ENCODE results near the gene KCND2. TPM values are rescaled to one million over a fixed set of nuclear protein-coding genes. Genes with fewer than 3 reads are reported as not detected.
"Not testable (repeated sequence)": the region's sequence is repeated elsewhere in the genome, so short reads cannot be mapped to it uniquely, and the experiment has no call there.

The KCND2 gene
- total RNA-seq, 1 experiment from 2014 or later: 0.72 TPM

DNA sequence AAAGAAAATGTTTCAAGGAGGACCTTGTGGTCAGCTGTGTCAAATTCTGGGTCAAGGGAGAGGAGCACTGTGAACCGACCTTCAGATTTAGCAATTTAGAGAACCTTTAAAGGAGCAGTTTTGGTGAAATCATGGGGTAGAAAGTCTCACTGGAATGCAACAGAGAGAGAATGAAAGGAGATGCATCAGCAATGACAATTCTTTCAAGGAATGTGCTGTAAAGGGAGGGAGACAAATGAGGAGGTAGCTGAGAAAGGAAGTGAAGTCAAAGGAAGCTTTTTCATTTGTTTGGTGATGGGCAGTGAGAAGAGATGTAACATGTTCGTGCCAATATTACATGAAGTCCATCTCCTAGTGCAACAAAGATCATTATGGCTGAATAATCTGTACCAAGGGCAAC, 418.9 kb downstream of the KCND2 start:
- H3K4me3 ChIP-seq: no peak overlapping the region
- ChIA-PET POLR2A (ENCODE audit: unreplicated experiment) (no interaction called here), CTCF (no interaction called here)
- no peaks in the 10 kb centered on the region for H3K27me3 ChIP-seq (ENCODE audit: insufficient read depth, low read depth)
- no peaks in the 10 kb centered on the region for H3F3A ChIP-seq (ENCODE audit: insufficient read depth, low read depth)
- no peaks in the 10 kb centered on the region for H3K4me1 ChIP-seq (replicated peaks; ENCODE audit: insufficient read depth)
- 0 out of 2 replicates have a peak overlapping the region, but pooled peaks have one; percentile 57 for H2AFZ ChIP-seq
- H3K4me2 ChIP-seq: no peak overlapping the region
- no peak for TF ChIP-seq EZH2 (IDR thresholded peaks at IDR 0.05; ENCODE audit: low read depth)
- TF ChIP-seq, protein P1, sequence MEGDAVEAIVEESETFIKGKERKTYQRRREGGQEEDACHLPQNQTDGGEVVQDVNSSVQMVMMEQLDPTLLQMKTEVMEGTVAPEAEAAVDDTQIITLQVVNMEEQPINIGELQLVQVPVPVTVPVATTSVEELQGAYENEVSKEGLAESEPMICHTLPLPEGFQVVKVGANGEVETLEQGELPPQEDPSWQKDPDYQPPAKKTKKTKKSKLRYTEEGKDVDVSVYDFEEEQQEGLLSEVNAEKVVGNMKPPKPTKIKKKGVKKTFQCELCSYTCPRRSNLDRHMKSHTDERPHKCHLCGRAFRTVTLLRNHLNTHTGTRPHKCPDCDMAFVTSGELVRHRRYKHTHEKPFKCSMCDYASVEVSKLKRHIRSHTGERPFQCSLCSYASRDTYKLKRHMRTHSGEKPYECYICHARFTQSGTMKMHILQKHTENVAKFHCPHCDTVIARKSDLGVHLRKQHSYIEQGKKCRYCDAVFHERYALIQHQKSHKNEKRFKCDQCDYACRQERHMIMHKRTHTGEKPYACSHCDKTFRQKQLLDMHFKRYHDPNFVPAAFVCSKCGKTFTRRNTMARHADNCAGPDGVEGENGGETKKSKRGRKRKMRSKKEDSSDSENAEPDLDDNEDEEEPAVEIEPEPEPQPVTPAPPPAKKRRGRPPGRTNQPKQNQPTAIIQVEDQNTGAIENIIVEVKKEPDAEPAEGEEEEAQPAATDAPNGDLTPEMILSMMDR (conservative IDR thresholded peaks at IDR 0.05): no peak
- no peak overlapping the region for H3K27ac ChIP-seq
- H4K20me1 ChIP-seq (ENCODE audit: insufficient read depth): no peaks in the 10 kb centered on the region
- no TSS peak for BruUV-seq (replicated peaks)
- H3K9me3 ChIP-seq (ENCODE audit: insufficient read depth, low read depth): no peaks in the 10 kb centered on the region
- DNase-seq: no peak
- no peaks in the 10 kb centered on the region for H3K36me3 ChIP-seq (ENCODE audit: low read depth)
- intact Hi-C loops (cut with micrococcal nuclease; ENCODE audit: unreplicated experiment): loop anchor here (10.0 kb wide), 1 partner anchor 57 kb away; no protein-coding TSS in a partner anchor
- H3K79me2 ChIP-seq (ENCODE audit: low read depth): no peaks in the 10 kb centered on the region
- H3K9me2 ChIP-seq (ENCODE audit: insufficient read depth): no peaks in the 10 kb centered on the region

GRCh38 chr7:120695848-120696247, 422.9 kb downstream of the KCND2 start:
- Histone ChIP-seq H3K27me3 (ENCODE audit: insufficient read depth, low read depth) (no peaks in the 10 kb centered on the region), H3K4me2 (no peak overlapping the region), H2AFZ (no peak overlapping the region), H4K20me1 (ENCODE audit: insufficient read depth) (no peaks in the 10 kb centered on the region), H3K36me3 (ENCODE audit: low read depth) (no peaks in the 10 kb centered on the region), H3K9me3 (ENCODE audit: insufficient read depth, low read depth) (no peaks in the 10 kb centered on the region), H3K27ac (no peak overlapping the region), H3K9me2 (ENCODE audit: insufficient read depth) (peaks cover 12% of the 10 kb centered on the region; the same call in 1 of the 2 replicates), H3K4me3 (no peak overlapping the region), H3F3A (ENCODE audit: insufficient read depth, low read depth) (no peaks in the 10 kb centered on the region), H3K79me2 (ENCODE audit: low read depth) (no peaks in the 10 kb centered on the region), H3K4me1 (replicated peaks; ENCODE audit: insufficient read depth) (no peaks in the 10 kb centered on the region)
- DNase-seq: no peak
- intact Hi-C loops (cut with micrococcal nuclease; ENCODE audit: unreplicated experiment): loop anchor here (10.0 kb wide), 1 partner anchor 61 kb away; no protein-coding TSS in a partner anchor
- ChIA-PET POLR2A (ENCODE audit: unreplicated experiment) (no interaction called here), CTCF (no interaction called here)
- TF ChIP-seq, protein P1 (conservative IDR thresholded peaks at IDR 0.05): no peak
- no peak for TF ChIP-seq EZH2 (IDR thresholded peaks at IDR 0.05; ENCODE audit: low read depth)
- no TSS peak for BruUV-seq (replicated peaks)

DNA sequence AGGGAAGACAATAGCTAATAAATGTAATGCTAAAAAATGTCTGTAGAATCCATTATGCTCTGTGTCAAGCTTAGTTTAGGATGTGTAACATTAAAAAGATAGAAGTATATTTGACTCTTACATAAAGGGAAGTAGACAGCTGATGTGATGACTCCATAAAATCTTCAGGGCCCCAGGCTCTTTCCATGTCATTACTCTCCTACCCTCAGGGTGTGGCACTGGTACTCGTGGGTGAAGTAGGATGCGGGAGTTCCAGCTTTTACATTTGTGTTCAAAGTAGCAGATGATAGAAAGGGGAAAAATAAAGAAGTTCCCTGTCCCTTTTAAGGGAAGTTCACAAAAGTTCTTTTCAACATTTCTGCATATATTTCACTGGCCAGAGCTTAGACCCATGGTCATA, 427.8 kb downstream of the KCND2 start:
- no peaks in the 10 kb centered on the region for H3K36me3 ChIP-seq (ENCODE audit: low read depth)
- H3F3A ChIP-seq (ENCODE audit: insufficient read depth, low read depth): no peaks in the 10 kb centered on the region
- no peak overlapping the region for H3K27ac ChIP-seq
- no peak for TF ChIP-seq EZH2 (IDR thresholded peaks at IDR 0.05; ENCODE audit: low read depth)
- TF ChIP-seq, protein P1 (conservative IDR thresholded peaks at IDR 0.05): no peak
- no peaks in the 10 kb centered on the region for H3K79me2 ChIP-seq (ENCODE audit: low read depth)
- intact Hi-C loops (cut with micrococcal nuclease; ENCODE audit: unreplicated experiment): no loop called here
- no peaks in the 10 kb centered on the region for H3K9me3 ChIP-seq (ENCODE audit: insufficient read depth, low read depth)
- ChIA-PET POLR2A (ENCODE audit: unreplicated experiment) (no interaction called here), CTCF (no interaction called here)
- no peak for DNase-seq
- no peak overlapping the region for H2AFZ ChIP-seq
- peaks cover 12% of the 10 kb centered on the region; the same call in 1 of the 2 replicates for H3K9me2 ChIP-seq (ENCODE audit: insufficient read depth)
- H3K27me3 ChIP-seq (ENCODE audit: insufficient read depth, low read depth): no peaks in the 10 kb centered on the region
- no TSS peak for BruUV-seq (replicated peaks)
- H3K4me2 ChIP-seq: no peak overlapping the region
- H4K20me1 ChIP-seq (ENCODE audit: insufficient read depth): no peaks in the 10 kb centered on the region
- H3K4me1 ChIP-seq (replicated peaks; ENCODE audit: insufficient read depth): no peaks in the 10 kb centered on the region
- no peak overlapping the region for H3K4me3 ChIP-seq

GRCh38 chr7:120702408-120702807, 429.4 kb downstream of the KCND2 start:
- H3K4me1 ChIP-seq (replicated peaks; ENCODE audit: insufficient read depth); H3K4me3 ChIP-seq; DNase-seq; H2AFZ ChIP-seq; H4K20me1 ChIP-seq (ENCODE audit: insufficient read depth); POLR2A ChIA-PET (ENCODE audit: unreplicated experiment); BruUV-seq (replicated peaks); H3K27ac ChIP-seq; H3K27me3 ChIP-seq (ENCODE audit: insufficient read depth, low read depth); intact Hi-C loops (cut with micrococcal nuclease; ENCODE audit: unreplicated experiment); H3K4me2 ChIP-seq; H3F3A ChIP-seq (ENCODE audit: insufficient read depth, low read depth); CTCF ChIA-PET; H3K9me3 ChIP-seq (ENCODE audit: insufficient read depth, low read depth); H3K79me2 ChIP-seq (ENCODE audit: low read depth); H3K36me3 ChIP-seq (ENCODE audit: low read depth): not testable (repeated sequence)
- peaks cover 12% of the 10 kb centered on the region; the same call in 1 of the 2 replicates for H3K9me2 ChIP-seq (ENCODE audit: insufficient read depth)
